ENCODE measurements around the gene SF1. TPM values are rescaled to one million over a fixed set of nuclear protein-coding genes. Genes with fewer than 3 reads are reported as not detected.
A peak's percentile ranks its signal among the peaks of the same experiment; 100 is the strongest.

The SF1 gene
- total and polyA plus RNA-seq, 9 of the 15 experiments (the other 6 are each of a cell fraction or from before 2014, with no cell fraction given): 13.1 to 334 (median 111) TPM

DNA sequence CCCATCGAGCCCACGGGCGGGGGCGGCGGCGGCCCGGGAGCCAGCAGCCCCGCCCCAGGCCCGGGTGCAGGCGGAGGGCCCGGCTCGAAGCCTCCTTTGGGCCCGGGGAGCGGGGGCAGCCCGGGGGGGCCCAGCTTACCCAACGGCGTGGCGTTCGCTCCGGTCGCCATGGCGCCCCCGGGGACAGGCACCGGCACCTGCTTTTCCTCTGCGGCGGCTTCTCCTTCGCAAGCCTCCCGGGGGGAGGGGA lies 194 bp downstream of the SF1 start:
- H3K4me2 ChIP-seq (ENCODE audit: insufficient read depth, low read length): peak overlapping the region; percentile 75; the same call in 1 of the 2 replicates
- H4K20me1 ChIP-seq (replicated peaks; ENCODE audit: control insufficient read depth, insufficient read depth, low read length): peaks cover 29% of the 10 kb centered on the region
- H2AFZ ChIP-seq (ENCODE audit: low read depth, low read length): no peak overlapping the region
- ATAC-seq: peak; percentile 3
- H3K79me2 ChIP-seq (ENCODE audit: control insufficient read depth, insufficient read depth, low read length): peaks cover 49% of the 10 kb centered on the region
- peak overlapping the region; percentile 97 for H3K27ac ChIP-seq (ENCODE audit: extremely low read depth, low read depth, low read length)
- ChIA-PET CTCF (ENCODE audit: low intra/inter-chr PET ratio) (no interaction called here), POLR2A (interaction anchor here (0.7 to 10.8 kb wide), 14 partner anchors 10 to 646 kb away, joined by 3 to 168 read pairs (median 4); partner anchors contain the start of genes ATG2A, MAP4K2, MEN1 and PYGM)
- no peak for FAIRE-seq
- H3K9ac ChIP-seq (ENCODE audit: insufficient read depth in 1 of 2, low read depth in 2 of 2, low read length in 2 of 2): peak overlapping the region; percentile 95; a peak in 3 of 4 replicates
- peaks cover 6 to 18% of the 10 kb centered on the region in 2 experiments; a peak in 3 of 5 replicates for H3K4me1 ChIP-seq (replicated peaks in 1 of 2; ENCODE audit: control insufficient read depth in 2 of 2, insufficient read depth in 2 of 2, low read length in 2 of 2)
- in situ Hi-C loops (cut with MboI): no loop called here
- no peaks in the 10 kb centered on the region for H3K27me3 ChIP-seq (ENCODE audit: control insufficient read depth in 2 of 2, insufficient read depth in 2 of 2, low read length in 2 of 2)
- H3K4me3 ChIP-seq: peak overlapping the region; percentile 67
- 0% methylated on average over 10 of the region's 28 CpGs for WGBS (ENCODE audit: insufficient coverage, low coverage, missing lambda C conversion rate)
- intact Hi-C loops (cut with micrococcal nuclease): loop anchor here (1.0 to 5.0 kb wide), 3 partner anchors 25 to 109 kb away; partner anchors contain the start of gene MAP4K2
- H3K9me3 ChIP-seq (replicated peaks; ENCODE audit: control insufficient read depth, insufficient read depth, low read depth, low read length): no peaks in the 10 kb centered on the region
- peaks cover 43% of the 10 kb centered on the region for H3K36me3 ChIP-seq (ENCODE audit: control insufficient read depth, insufficient read depth, low read length)
- peak in 2 of 4 experiments; percentile 48 to 84 for DNase-seq (ENCODE audit: extremely low read depth in 1 of 4, low spot score in 3 of 4)
- no TSS peak for BruUV-seq (replicated peaks)
- H3K9me1 ChIP-seq (ENCODE audit: control insufficient read depth, insufficient read depth, low read length): peaks cover 9% of the 10 kb centered on the region
- TF ChIP-seq STAG1 (CRISPR knock-in tag; IDR thresholded peaks at IDR 0.05; ENCODE audit: borderline replicate concordance): no peak
- no peak for TF ChIP-seq ZNF699 (CRISPR knock-in tag; IDR thresholded peaks at IDR 0.05; ENCODE audit: insufficient replicate concordance)
- TF ChIP-seq PRPF4 (IDR thresholded peaks at IDR 0.05; ENCODE audit: insufficient read depth, low read depth, low read length, poor library complexity, severe bottlenecking): peak; percentile 76
- no peak for TF ChIP-seq CBFB (CRISPR knock-in tag; IDR thresholded peaks at IDR 0.05)
- peak; percentile 62; the same call in 1 of the 2 replicates for TF ChIP-seq BRD4 (IDR thresholded peaks at IDR 0.05)
- TF ChIP-seq NONO (IDR thresholded peaks at IDR 0.05; ENCODE audit: low read depth in 2 of 2, low read length in 1 of 2): peak; percentile 14 to 29; a peak in 1 of 4 replicates
- TF ChIP-seq, protein P1, sequence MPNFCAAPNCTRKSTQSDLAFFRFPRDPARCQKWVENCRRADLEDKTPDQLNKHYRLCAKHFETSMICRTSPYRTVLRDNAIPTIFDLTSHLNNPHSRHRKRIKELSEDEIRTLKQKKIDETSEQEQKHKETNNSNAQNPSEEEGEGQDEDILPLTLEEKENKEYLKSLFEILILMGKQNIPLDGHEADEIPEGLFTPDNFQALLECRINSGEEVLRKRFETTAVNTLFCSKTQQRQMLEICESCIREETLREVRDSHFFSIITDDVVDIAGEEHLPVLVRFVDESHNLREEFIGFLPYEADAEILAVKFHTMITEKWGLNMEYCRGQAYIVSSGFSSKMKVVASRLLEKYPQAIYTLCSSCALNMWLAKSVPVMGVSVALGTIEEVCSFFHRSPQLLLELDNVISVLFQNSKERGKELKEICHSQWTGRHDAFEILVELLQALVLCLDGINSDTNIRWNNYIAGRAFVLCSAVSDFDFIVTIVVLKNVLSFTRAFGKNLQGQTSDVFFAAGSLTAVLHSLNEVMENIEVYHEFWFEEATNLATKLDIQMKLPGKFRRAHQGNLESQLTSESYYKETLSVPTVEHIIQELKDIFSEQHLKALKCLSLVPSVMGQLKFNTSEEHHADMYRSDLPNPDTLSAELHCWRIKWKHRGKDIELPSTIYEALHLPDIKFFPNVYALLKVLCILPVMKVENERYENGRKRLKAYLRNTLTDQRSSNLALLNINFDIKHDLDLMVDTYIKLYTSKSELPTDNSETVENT (CRISPR knock-in tag; IDR thresholded peaks at IDR 0.05): no peak
- TF ChIP-seq GMEB1 (CRISPR knock-in tag; IDR thresholded peaks at IDR 0.05): no peak
- no peak for TF ChIP-seq PCBP1 (IDR thresholded peaks at IDR 0.05; ENCODE audit: low read depth, low read length, poor library complexity, severe bottlenecking)
- no peak for TF ChIP-seq TRIM28 (IDR thresholded peaks at IDR 0.05)
- TF ChIP-seq, protein P2, sequence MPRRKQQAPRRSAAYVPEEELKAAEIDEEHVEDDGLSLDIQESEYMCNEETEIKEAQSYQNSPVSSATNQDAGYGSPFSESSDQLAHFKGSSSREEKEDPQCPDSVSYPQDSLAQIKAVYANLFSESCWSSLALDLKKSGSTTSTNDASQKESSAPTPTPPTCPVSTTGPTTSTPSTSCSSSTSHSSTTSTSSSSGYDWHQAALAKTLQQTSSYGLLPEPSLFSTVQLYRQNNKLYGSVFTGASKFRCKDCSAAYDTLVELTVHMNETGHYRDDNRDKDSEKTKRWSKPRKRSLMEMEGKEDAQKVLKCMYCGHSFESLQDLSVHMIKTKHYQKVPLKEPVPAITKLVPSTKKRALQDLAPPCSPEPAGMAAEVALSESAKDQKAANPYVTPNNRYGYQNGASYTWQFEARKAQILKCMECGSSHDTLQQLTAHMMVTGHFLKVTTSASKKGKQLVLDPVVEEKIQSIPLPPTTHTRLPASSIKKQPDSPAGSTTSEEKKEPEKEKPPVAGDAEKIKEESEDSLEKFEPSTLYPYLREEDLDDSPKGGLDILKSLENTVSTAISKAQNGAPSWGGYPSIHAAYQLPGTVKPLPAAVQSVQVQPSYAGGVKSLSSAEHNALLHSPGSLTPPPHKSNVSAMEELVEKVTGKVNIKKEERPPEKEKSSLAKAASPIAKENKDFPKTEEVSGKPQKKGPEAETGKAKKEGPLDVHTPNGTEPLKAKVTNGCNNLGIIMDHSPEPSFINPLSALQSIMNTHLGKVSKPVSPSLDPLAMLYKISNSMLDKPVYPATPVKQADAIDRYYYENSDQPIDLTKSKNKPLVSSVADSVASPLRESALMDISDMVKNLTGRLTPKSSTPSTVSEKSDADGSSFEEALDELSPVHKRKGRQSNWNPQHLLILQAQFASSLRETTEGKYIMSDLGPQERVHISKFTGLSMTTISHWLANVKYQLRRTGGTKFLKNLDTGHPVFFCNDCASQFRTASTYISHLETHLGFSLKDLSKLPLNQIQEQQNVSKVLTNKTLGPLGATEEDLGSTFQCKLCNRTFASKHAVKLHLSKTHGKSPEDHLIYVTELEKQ (CRISPR knock-in tag; IDR thresholded peaks at IDR 0.05): no peak
- TF ChIP-seq MXI1 (IDR thresholded peaks at IDR 0.05; ENCODE audit: low read depth, low read length): no peak

Data from K562 (cell line).